ENCODE data around the gene CRHR1. TPM values are rescaled to one million over a fixed set of nuclear protein-coding genes. Genes with fewer than 3 reads are reported as not detected.

Gene CRHR1
- total and polyA plus RNA-seq, 8 donors: not detected

GRCh38 chr17:45788057-45788456 lies 3.9 kb downstream of the CRHR1 start:
- no peak overlapping the region for H3K27ac ChIP-seq
- H3K9me3 ChIP-seq: no peaks in the 10 kb centered on the region
- TF ChIP-seq CTCF (IDR thresholded peaks at IDR 0.05): no peak
- peaks cover 16 to 26% of the 10 kb centered on the region in 2 donors for H3K4me1 ChIP-seq
- no peak overlapping the region for H3K4me3 ChIP-seq
- no peaks in the 10 kb centered on the region for H3K36me3 ChIP-seq
- DNase-seq (no peak), ATAC-seq (no peak)
- intact Hi-C loops (cut with DNase I): no loop called here
- H3K27me3 ChIP-seq: peaks cover 35 to 100% of the 10 kb centered on the region in 2 donors

- Histone ChIP-seq H3K4me1 (peaks cover 5 to 8% of the 10 kb centered on the region in 2 donors), H3K27ac (no peak overlapping the region), H3K4me3 (no peak overlapping the region), H3K27me3 (peaks cover 17 to 100% of the 10 kb centered on the region in 2 donors), H3K36me3 (no peaks in the 10 kb centered on the region), H3K9me3 (no peaks in the 10 kb centered on the region)
- ATAC-seq: no peak
- DNase-seq: no peak
- no peak for TF ChIP-seq CTCF (IDR thresholded peaks at IDR 0.05)
- intact Hi-C loops (cut with DNase I): no loop called here
Observed at GRCh38 chr17:45789874-45790273, 5.8 kb downstream of the CRHR1 start.

- ATAC-seq (no peak), DNase-seq (peak in 1 of 4 donors; percentile 45)
- intact Hi-C loops (cut with DNase I): no loop called here
- Histone ChIP-seq H3K4me3 (no peak overlapping the region), H3K27ac (no peak overlapping the region), H3K9me3 (no peaks in the 10 kb centered on the region), H3K36me3 (no peaks in the 10 kb centered on the region), H3K27me3 (peaks cover 11 to 100% of the 10 kb centered on the region in 2 donors), H3K4me1 (peaks cover under 1 to 2% of the 10 kb centered on the region in 2 donors)
- TF ChIP-seq CTCF (IDR thresholded peaks at IDR 0.05): no peak
Observed at GRCh38 chr17:45790296-45790922, 6.3 kb downstream of the CRHR1 start.

- H3K27me3 ChIP-seq: peaks cover 4 to 100% of the 10 kb centered on the region in 2 donors
- intact Hi-C loops (cut with DNase I): no loop called here
Observed at GRCh38 chr17:45791041-45791582, 7.0 kb downstream of the CRHR1 start.

More at GRCh38 chr17:45791041-45791582, 7.0 kb downstream of the CRHR1 start:
- no peak overlapping the region for H3K27ac ChIP-seq
- H3K36me3 ChIP-seq: no peaks in the 10 kb centered on the region
- DNase-seq: peak in 1 of 4 donors; percentile 44
- H3K4me1 ChIP-seq: no peaks in the 10 kb centered on the region
- TF ChIP-seq CTCF (IDR thresholded peaks at IDR 0.05): no peak
- H3K4me3 ChIP-seq: no peak overlapping the region
- ATAC-seq: no peak
- no peaks in the 10 kb centered on the region for H3K9me3 ChIP-seq
